HepG2 (cell line): ENCODE data around the gene ALOXE3. TPM values are rescaled to one million over a fixed set of nuclear protein-coding genes. Genes with fewer than 3 reads are reported as not detected.

Experiments used
- ATF3 ChIP-seq: sonication (generic); formaldehyde crosslinking; IDR thresholded peaks from 2 replicates; pipeline ENCODE4 v1.4.0; 2020; ENCODE audit warnings: missing genetic modification reagents
- CHD4 ChIP-seq: fragments of 200-600 bp; sonication (generic); IDR thresholded peaks from 2 replicates; pipeline ENCODE4 v1.7.0; 2017; ENCODE audit warnings: mild to moderate bottlenecking, low read length, borderline replicate concordance
- DMAP1 ChIP-seq: IDR thresholded peaks from 2 replicates; pipeline ENCODE4 v1.6.1; 2016
- GMEB1 ChIP-seq: sonication (generic); formaldehyde crosslinking; IDR thresholded peaks from 2 replicates; pipeline ENCODE4 v1.5.1; 2020; ENCODE audit warnings: missing genetic modification reagents, mild to moderate bottlenecking, borderline replicate concordance
- NKX3-1 ChIP-seq: sonication (generic); formaldehyde crosslinking; IDR thresholded peaks from 2 replicates; pipeline ENCODE4 v1.5.0; 2020; ENCODE audit warnings: missing genetic modification reagents
- NR1H2 ChIP-seq: sonication (generic); formaldehyde crosslinking; IDR thresholded peaks from 2 replicates; pipeline ENCODE4 v1.8.1; 2022; ENCODE audit warnings: low read depth, missing genetic modification reagents, borderline replicate concordance
- RBM39 ChIP-seq: fragments of 200-400 bp; formaldehyde crosslinking; IDR thresholded peaks from one replicate; pipeline ENCODE4 v1.6.1; 2018; ENCODE audit warnings: antibody characterized with exemption, mild to moderate bottlenecking, low read depth, low read length; ENCODE audit not compliant: poor library complexity, severe bottlenecking
- SIN3B ChIP-seq: fragments of 150-350 bp; IDR thresholded peaks from 2 replicates; pipeline ENCODE4 v1.6.1; 2014; ENCODE audit warnings: low read length
- SP5 ChIP-seq: IDR thresholded peaks from 2 replicates; pipeline ENCODE4 v1.6.1; 2016; ENCODE audit warnings: low read depth, borderline replicate concordance
- SPEN ChIP-seq: sonication (generic); formaldehyde crosslinking; IDR thresholded peaks from 2 replicates; pipeline ENCODE4 v1.5.1; 2020; ENCODE audit warnings: low read depth, mild to moderate bottlenecking, missing genetic modification reagents
- SYNCRIP ChIP-seq: fragments of 200-400 bp; formaldehyde crosslinking; IDR thresholded peaks from 2 replicates; pipeline ENCODE4 v1.6.1; 2018; ENCODE audit warnings: mild to moderate bottlenecking, low read depth, low read length; ENCODE audit not compliant: insufficient read depth
- THAP11 ChIP-seq: IDR thresholded peaks from 2 replicates; pipeline ENCODE4 v1.6.1; 2016; ENCODE audit warnings: missing biosample characterization, missing genetic modification reagents
- ZNF264 ChIP-seq: sonication (generic); formaldehyde crosslinking; IDR thresholded peaks from 2 replicates; pipeline ENCODE4 v1.4.0; 2020; ENCODE audit warnings: missing genetic modification reagents
- ZNF333 ChIP-seq: sonication (generic); formaldehyde crosslinking; IDR thresholded peaks from 2 replicates; pipeline ENCODE4 v1.4.0; 2020; ENCODE audit warnings: mild to moderate bottlenecking, missing genetic modification reagents, borderline replicate concordance
- ZNF430 ChIP-seq: sonication (generic); formaldehyde crosslinking; IDR thresholded peaks from 2 replicates; pipeline ENCODE4 v1.9.0; 2021; ENCODE audit warnings: mild to moderate bottlenecking, missing genetic modification reagents
- ZSCAN20 ChIP-seq: sonication (generic); formaldehyde crosslinking; IDR thresholded peaks from 2 replicates; pipeline ENCODE4 v1.4.0; 2020; ENCODE audit warnings: missing genetic modification reagents, mild to moderate bottlenecking, borderline replicate concordance
- polyA plus RNA-seq, 8 experiments: library from polyadenylated mRNA; depleted of rRNA in 3 of 8; stranded (reverse) in 7 of 8; unstranded in 1 of 8; fragments of >200 nt; fragmentation: Illumina TruSeq in 4 of 8; extraction: Trizol in 4 of 8; gene quantifications; 2 replicates each; pipeline versions ENCODE4 v1.2.1 to v1.2.3, GENCODE V29; 2011 to 2016; ENCODE audit warnings: low read depth in 4 of 8, missing spikeins in 1 of 8, mixed read lengths in 1 of 8; ENCODE audit not compliant: insufficient read depth in 1 of 8
- total RNA-seq, 5 experiments: library from RNA; depleted of rRNA; stranded (reverse); fragments of >200 nt; fragmentation: Illumina TruSeq; extraction: Trizol; gene quantifications; 2 replicates each; pipeline ENCODE4 v1.2.3, GENCODE V29; 2016; ENCODE audit warnings: low read depth in 1 of 5
- TF ChIP-seq, protein P1 (sequence below): IDR thresholded peaks from 2 replicates; pipeline ENCODE4 v1.6.1; 2012; ENCODE audit warnings: low read depth, low read length, improper control_type of control experiment
- TF ChIP-seq, protein P2 (sequence below): IDR thresholded peaks from 2 replicates; pipeline ENCODE4 v1.6.1; 2016; ENCODE audit warnings: missing biosample characterization, missing genetic modification reagents, low read depth
- TF ChIP-seq, protein P3 (sequence below): sonication (generic); formaldehyde crosslinking; IDR thresholded peaks from 2 replicates; pipeline ENCODE4 v1.4.0; 2020; ENCODE audit warnings: missing genetic modification reagents
- TF ChIP-seq, protein P4 (sequence below): sonication (generic); formaldehyde crosslinking; conservative IDR thresholded peaks from 2 replicates; pipeline ENCODE4 v1.4.0; 2020; ENCODE audit warnings: missing genetic modification reagents

Gene ALOXE3
- total and polyA plus RNA-seq, 2 of the 13 experiments (the other 11 are each of a cell fraction or from before 2014, with no cell fraction given): 0.07 TPM; not detected in 1

DNA sequence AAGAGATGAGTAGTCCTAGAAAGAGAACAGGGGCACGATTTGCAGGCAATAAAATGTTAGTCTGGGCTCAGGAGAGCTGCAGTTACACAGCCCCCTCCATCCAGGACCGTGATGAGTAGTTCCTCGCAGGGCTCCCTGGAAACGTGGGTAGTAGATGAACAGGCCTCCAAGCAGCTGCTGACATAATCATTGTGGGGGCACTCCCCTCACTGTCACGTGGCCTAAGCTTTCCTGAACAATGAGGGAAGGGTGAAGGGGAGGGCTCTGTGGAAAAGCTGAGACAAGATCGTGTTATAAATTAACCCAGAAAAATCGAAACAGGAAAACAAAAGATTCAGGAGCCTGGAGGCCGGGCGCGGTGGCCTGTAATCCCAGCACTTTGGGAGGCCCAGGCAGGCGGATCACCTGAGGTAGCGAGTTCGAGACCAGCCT lies 35.2 kb upstream of the ALOXE3 start (continued):
- TF ChIP-seq ZSCAN20 (CRISPR knock-in tag) (no peak), DMAP1 (CRISPR knock-in tag) (0 out of 2 replicates have a peak, but pooled peaks have one; percentile 30), ATF3 (no peak), NR1H2 (CRISPR knock-in tag) (no peak), ZNF333 (no peak), SIN3B (no peak), SPEN (CRISPR knock-in tag) (no peak), SYNCRIP (no peak), ZNF430 (CRISPR knock-in tag) (0 out of 2 replicates have a peak, but pooled peaks have one; percentile 30), ZNF264 (CRISPR knock-in tag) (peak; percentile 20; the same call in 1 of the 2 replicates), THAP11 (peak; percentile 9; the same call in 1 of the 2 replicates), GMEB1 (CRISPR knock-in tag) (no peak), SP5 (CRISPR knock-in tag) (peak; percentile 70; the same call in 1 of the 2 replicates), NKX3-1 (CRISPR knock-in tag) (no peak), CHD4 (no peak), RBM39 (no peak)
- TF ChIP-seq, protein P1, sequence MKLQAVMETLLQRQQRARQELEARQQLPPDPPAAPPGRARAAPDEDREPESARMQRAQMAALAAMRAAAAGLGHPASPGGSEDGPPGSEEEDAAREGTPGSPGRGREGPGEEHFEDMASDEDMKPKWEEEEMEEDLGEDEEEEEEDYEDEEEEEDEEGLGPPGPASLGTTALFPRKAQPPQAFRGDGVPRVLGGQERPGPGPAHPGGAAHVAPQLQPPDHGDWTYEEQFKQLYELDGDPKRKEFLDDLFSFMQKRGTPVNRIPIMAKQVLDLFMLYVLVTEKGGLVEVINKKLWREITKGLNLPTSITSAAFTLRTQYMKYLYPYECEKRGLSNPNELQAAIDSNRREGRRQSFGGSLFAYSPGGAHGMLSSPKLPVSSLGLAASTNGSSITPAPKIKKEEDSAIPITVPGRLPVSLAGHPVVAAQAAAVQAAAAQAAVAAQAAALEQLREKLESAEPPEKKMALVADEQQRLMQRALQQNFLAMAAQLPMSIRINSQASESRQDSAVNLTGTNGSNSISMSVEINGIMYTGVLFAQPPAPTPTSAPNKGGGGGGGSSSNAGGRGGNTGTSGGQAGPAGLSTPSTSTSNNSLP: peak; percentile 14; the same call in 1 of the 2 replicates
- TF ChIP-seq, protein P2, sequence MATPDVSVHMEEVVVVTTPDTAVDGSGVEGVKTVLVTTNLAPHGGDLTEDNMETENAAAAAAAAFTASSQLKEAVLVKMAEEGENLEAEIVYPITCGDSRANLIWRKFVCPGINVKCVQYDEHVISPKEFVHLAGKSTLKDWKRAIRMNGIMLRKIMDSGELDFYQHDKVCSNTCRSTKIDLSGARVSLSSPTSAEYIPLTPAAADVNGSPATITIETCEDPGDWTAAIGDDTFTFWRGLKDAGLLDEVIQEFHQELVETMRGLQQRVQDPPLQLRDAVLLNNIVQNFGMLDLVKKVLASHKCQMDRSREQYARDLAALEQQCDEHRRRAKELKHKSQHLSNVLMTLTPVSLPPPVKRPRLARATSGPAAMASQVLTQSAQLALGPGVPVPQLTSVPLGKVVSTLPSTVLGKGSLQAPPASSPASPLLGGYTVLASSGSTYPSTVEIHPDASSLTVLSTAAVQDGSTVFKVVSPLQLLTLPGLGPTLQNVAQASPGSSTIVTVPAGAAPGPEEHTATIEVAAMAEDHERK: no peak
- TF ChIP-seq, protein P3, sequence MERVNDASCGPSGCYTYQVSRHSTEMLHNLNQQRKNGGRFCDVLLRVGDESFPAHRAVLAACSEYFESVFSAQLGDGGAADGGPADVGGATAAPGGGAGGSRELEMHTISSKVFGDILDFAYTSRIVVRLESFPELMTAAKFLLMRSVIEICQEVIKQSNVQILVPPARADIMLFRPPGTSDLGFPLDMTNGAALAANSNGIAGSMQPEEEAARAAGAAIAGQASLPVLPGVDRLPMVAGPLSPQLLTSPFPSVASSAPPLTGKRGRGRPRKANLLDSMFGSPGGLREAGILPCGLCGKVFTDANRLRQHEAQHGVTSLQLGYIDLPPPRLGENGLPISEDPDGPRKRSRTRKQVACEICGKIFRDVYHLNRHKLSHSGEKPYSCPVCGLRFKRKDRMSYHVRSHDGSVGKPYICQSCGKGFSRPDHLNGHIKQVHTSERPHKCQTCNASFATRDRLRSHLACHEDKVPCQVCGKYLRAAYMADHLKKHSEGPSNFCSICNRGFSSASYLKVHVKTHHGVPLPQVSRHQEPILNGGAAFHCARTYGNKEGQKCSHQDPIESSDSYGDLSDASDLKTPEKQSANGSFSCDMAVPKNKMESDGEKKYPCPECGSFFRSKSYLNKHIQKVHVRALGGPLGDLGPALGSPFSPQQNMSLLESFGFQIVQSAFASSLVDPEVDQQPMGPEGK (CRISPR knock-in tag): peak; percentile 94
- TF ChIP-seq, protein P4, sequence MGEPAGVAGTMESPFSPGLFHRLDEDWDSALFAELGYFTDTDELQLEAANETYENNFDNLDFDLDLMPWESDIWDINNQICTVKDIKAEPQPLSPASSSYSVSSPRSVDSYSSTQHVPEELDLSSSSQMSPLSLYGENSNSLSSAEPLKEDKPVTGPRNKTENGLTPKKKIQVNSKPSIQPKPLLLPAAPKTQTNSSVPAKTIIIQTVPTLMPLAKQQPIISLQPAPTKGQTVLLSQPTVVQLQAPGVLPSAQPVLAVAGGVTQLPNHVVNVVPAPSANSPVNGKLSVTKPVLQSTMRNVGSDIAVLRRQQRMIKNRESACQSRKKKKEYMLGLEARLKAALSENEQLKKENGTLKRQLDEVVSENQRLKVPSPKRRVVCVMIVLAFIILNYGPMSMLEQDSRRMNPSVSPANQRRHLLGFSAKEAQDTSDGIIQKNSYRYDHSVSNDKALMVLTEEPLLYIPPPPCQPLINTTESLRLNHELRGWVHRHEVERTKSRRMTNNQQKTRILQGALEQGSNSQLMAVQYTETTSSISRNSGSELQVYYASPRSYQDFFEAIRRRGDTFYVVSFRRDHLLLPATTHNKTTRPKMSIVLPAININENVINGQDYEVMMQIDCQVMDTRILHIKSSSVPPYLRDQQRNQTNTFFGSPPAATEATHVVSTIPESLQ: no peak
